Spleen (tissue), 11 donors: ENCODE data around the gene TAS2R60. TPM values are rescaled to one million over a fixed set of nuclear protein-coding genes. Genes with fewer than 3 reads are reported as not detected.

Source experiments
- DNase-seq: peaks from one replicate; pipeline ENCODE4 v3.0.0-alpha.2; 2020
- H3K27ac ChIP-seq, 8 donors: fragments of 200-600 bp; sonication (generic) in 7 of 8; 1 replicate in 4 of 8; 2 replicates in 4 of 8; pipeline versions ENCODE4 v1.5.0 to v1.8.0; 2016 to 2021; ENCODE audit warnings: inconsistent platforms in 4 of 8, mild to moderate bottlenecking in 4 of 8, moderate library complexity in 1 of 8
- H3K27me3 ChIP-seq, 7 donors: fragments of 200-600 bp; sonication (generic) in 6 of 7; replicated peaks in 1 of 7; 1 replicate in 4 of 7; 2 replicates in 3 of 7; pipeline versions ENCODE4 v1.5.0 to v1.8.0; 2016 to 2021; ENCODE audit warnings: inconsistent platforms in 3 of 7, mild to moderate bottlenecking in 1 of 7
- H3K36me3 ChIP-seq, 6 donors: fragments of 200-600 bp; sonication (generic) in 5 of 6; 1 replicate in 4 of 6; 2 replicates in 2 of 6; pipeline versions ENCODE4 v1.5.0 to v1.8.0; 2016 to 2021; ENCODE audit warnings: inconsistent platforms in 2 of 6
- H3K4me1 ChIP-seq, 6 donors: fragments of 200-600 bp; sonication (generic) in 5 of 6; 1 replicate in 3 of 6; 2 replicates in 3 of 6; pipeline versions ENCODE4 v1.5.0 to v1.8.0; 2016 to 2021; ENCODE audit warnings: inconsistent platforms in 3 of 6
- H3K4me3 ChIP-seq, 8 donors: fragments of 200-600 bp; sonication (generic) in 7 of 8; 1 replicate in 4 of 8; 2 replicates in 4 of 8; pipeline versions ENCODE4 v1.5.0 to v1.8.0; 2016 to 2021; ENCODE audit warnings: inconsistent platforms in 4 of 8, mild to moderate bottlenecking in 4 of 8, moderate library complexity in 2 of 8
- H3K9me3 ChIP-seq, 8 donors: fragments of 200-600 bp; sonication (generic) in 7 of 8; 1 replicate in 4 of 8; 2 replicates in 4 of 8; pipeline versions ENCODE4 v1.5.0 to v1.8.0; 2016 to 2021; ENCODE audit warnings: inconsistent platforms in 4 of 8
- CTCF ChIP-seq, 11 experiments: fragments of 200-600 bp in 7 of 11; fragments of 450-650 bp in 4 of 11; sonication (generic) in 4 of 11; IDR thresholded peaks in 8 of 11; conservative IDR thresholded peaks in 3 of 11; 1 replicate in 7 of 11; 2 replicates in 4 of 11; pipeline versions ENCODE4 v1.4.0 to v1.8.0; 2016 to 2021; ENCODE audit warnings: antibody characterized with exemption in 11 of 11, inconsistent platforms in 4 of 11, mild to moderate bottlenecking in 1 of 11
- POLR2A ChIP-seq, 3 donors: fragments of 450-650 bp; IDR thresholded peaks; one replicate each; pipeline ENCODE4 v1.5.1; 2017; ENCODE audit warnings: antibody characterized with exemption in 3 of 3, mild to moderate bottlenecking in 1 of 3
- POLR2AphosphoS5 ChIP-seq, 3 donors: sonication (generic); formaldehyde crosslinking; IDR thresholded peaks; one replicate each; pipeline ENCODE4 v1.5.1; 2017; ENCODE audit warnings: antibody characterized with exemption in 3 of 3
- WGBS, 5 donors: extraction: QIAGEN DNeasy Blood & Tissue Kit in 3 of 5; methylation state at CpG; one replicate each; pipeline versions ENCODE4 v1.1.5 to v1.1.7; 2013 to 2018; 5-methylcytosine and 5-hydroxymethylcytosine counted together
- intact Hi-C: fragments of 100-400 bp; cut with DNase I; formaldehyde crosslinking; loops from one replicate; pipeline ENCODE4 v1.15.0; 2023; ENCODE audit warnings: low total_unique reads
- polyA plus RNA-seq, 3 donors: library from polyadenylated mRNA; stranded (reverse); fragments of 200-250 nt; gene quantifications; one replicate each; pipeline ENCODE4 v1.2.1, GENCODE V29; 2013
- total RNA-seq, 7 donors: library from RNA; depleted of rRNA in 3 of 7; stranded (reverse); fragments of >200 nt in 3 of 7; fragmentation: NEBNext Ultra II Directional in 4 of 7; extraction: Animal tissue kit (Norgen Biotek cat#: 25700) in 4 of 7; gene quantifications; one replicate each; pipeline versions ENCODE4 v1.1.0 to v1.2.1, GENCODE V29; 2016 to 2021
- donor health status: healthy with polysubstance abuse.
- donor health status: DM: no; HTN: no; CAD: no; lungs with moderate emphysema.
- donor health status: DM: no; HTN: no; CAD: no.
- donor health status: Bipolar disorder and iron deficiency.
- donor health status: healthy.
- donor health status: DM: no; HTN: no; CAD: no.
- donor health status: DM: yes; HTN: yes; CAD: no.

TAS2R60 gene
- total and polyA plus RNA-seq, 10 donors = 0.30 to 2.2 (median 0.85) TPM; not detected in 5

DNA sequence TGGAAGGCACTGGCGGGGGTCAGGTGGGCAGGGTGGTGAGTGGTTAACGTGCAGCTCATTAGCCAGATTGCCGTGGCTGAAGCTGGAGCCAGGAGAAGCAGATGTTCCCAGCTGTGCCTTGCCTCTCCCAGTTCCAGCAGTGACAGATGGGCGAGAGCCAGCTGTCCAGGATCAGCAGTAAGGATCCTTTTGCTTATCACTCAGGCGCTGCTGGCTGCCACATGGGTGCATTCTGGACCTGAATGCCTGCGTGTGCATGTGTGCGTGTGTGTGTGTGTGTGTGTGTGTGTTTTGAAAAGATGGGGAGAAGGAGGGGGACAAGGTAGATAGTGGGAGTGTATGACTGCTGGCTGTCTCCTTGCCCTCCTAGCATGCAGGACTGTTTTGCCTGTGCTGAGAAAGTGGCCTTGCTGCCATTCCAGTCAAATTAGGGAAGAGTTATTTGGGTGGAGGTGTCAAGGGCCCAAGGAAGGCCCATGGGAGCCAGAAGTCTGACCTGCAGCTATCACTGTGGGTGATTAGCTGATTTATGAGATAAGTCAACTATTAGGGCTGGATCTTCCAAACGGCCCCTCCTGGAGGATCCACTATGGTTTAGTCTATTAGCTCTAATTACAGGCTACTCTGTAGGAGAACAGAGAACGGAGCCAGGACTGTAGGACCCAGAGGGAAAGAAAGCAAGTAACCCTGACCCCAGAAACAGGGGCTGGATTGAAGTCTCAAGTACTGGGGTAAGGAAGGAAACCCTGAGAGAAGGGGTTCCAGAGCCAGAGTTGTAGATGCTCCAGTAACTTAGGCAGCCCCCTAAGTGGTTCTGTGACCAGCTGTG, 37.9 kb upstream of the TAS2R60 start:
- H3K4me3 ChIP-seq = no peak overlapping the region
- H3K27me3 ChIP-seq = peaks cover 0 to 25% (median 0%) of the 10 kb centered on the region in 7 donors
- 62 to 75% (median 72%) methylated on average over 9 of the region's 9 CpGs for WGBS, 5 donors
- H3K9me3 ChIP-seq = no peaks in the 10 kb centered on the region
- no peaks in the 10 kb centered on the region for H3K36me3 ChIP-seq
- peaks cover 13 to 50% (median 33%) of the 10 kb centered on the region in 6 donors for H3K4me1 ChIP-seq
- H3K27ac ChIP-seq = no peak overlapping the region
- peak; percentile 41 to 82 (median 80) for TF ChIP-seq POLR2AphosphoS5 (IDR thresholded peaks at IDR 0.05)
- no peak for TF ChIP-seq POLR2A (IDR thresholded peaks at IDR 0.05)
- no peak for DNase-seq
- intact Hi-C loops = loop anchor here (10.0 kb wide), 1 partner anchor 91 kb away; the partner anchor contains the start of gene CLCN1

GRCh38 chr7:143406002-143406357, 37.3 kb upstream of the TAS2R60 start:
- H3K9me3 ChIP-seq = no peaks in the 10 kb centered on the region
- H3K4me3 ChIP-seq = no peak overlapping the region
- peaks cover 13 to 56% (median 36%) of the 10 kb centered on the region in 6 donors for H3K4me1 ChIP-seq
- no peak for DNase-seq
- no peak overlapping the region for H3K27ac ChIP-seq
- H3K36me3 ChIP-seq = no peaks in the 10 kb centered on the region
- WGBS, 5 donors = 74 to 80% (median 77%) methylated on average over 3 of the region's 3 CpGs
- intact Hi-C loops = loop anchor here (10.0 kb wide), 1 partner anchor 91 kb away; the partner anchor contains the start of gene CLCN1
- TF ChIP-seq POLR2AphosphoS5 (IDR thresholded peaks at IDR 0.05) = no peak
- no peak for TF ChIP-seq POLR2A (IDR thresholded peaks at IDR 0.05)
- TF ChIP-seq CTCF (IDR thresholded peaks at IDR 0.05 in 8 of 11, conservative IDR thresholded peaks at IDR 0.05 in 3 of 11) = no peak
- peaks cover 0 to 30% (median 0%) of the 10 kb centered on the region in 7 donors for H3K27me3 ChIP-seq

- peak overlapping the region in 3 of 8 donors; percentile 13 to 41 (median 36) for H3K27ac ChIP-seq
- no peaks in the 10 kb centered on the region for H3K36me3 ChIP-seq
- no peak for DNase-seq
- WGBS, 5 donors = 28 to 52% (median 30%) methylated on average over 11 to 13 of the region's 13 CpGs
- no peaks in the 10 kb centered on the region for H3K9me3 ChIP-seq
- H3K4me3 ChIP-seq = peak overlapping the region in 7 of 8 donors; percentile 18 to 70 (median 38)
- TF ChIP-seq POLR2A (IDR thresholded peaks at IDR 0.05) (no peak), POLR2AphosphoS5 (IDR thresholded peaks at IDR 0.05) (peak in 1 of 3 donors; percentile 13), CTCF (IDR thresholded peaks at IDR 0.05 in 8 of 11, conservative IDR thresholded peaks at IDR 0.05 in 3 of 11) (no peak)
- H3K27me3 ChIP-seq = peaks cover 0 to 43% (median 0%) of the 10 kb centered on the region in 7 donors
- intact Hi-C loops = loop anchor here (10.0 kb wide), 1 partner anchor 93 kb away; the partner anchor contains the start of gene CLCN1
- peaks cover 13 to 62% (median 40%) of the 10 kb centered on the region in 6 donors for H3K4me1 ChIP-seq
These were observed 35.7 kb upstream of the TAS2R60 start for GRCh38 chr7:143407287-143408251.

GRCh38 chr7:143408252-143408685, 35.0 kb upstream of the TAS2R60 start:
- Histone ChIP-seq H3K36me3 (no peaks in the 10 kb centered on the region), H3K9me3 (no peaks in the 10 kb centered on the region), H3K4me1 (peaks cover 13 to 66% (median 42%) of the 10 kb centered on the region in 6 donors), H3K27ac (peak overlapping the region in 3 of 8 donors; percentile 7 to 41 (median 36)), H3K27me3 (peaks cover 0 to 50% (median 0%) of the 10 kb centered on the region in 7 donors), H3K4me3 (peak overlapping the region in 7 of 8 donors; percentile 18 to 70 (median 38))
- intact Hi-C loops = loop anchor here (10.0 kb wide), 1 partner anchor 93 kb away; the partner anchor contains the start of gene CLCN1
- DNase-seq = no peak
- TF ChIP-seq POLR2AphosphoS5 (IDR thresholded peaks at IDR 0.05) (no peak), CTCF (IDR thresholded peaks at IDR 0.05 in 8 of 11, conservative IDR thresholded peaks at IDR 0.05 in 3 of 11) (no peak), POLR2A (IDR thresholded peaks at IDR 0.05) (no peak)
- 12 to 41% (median 26%) methylated on average over 5 to 20 of the region's 20 CpGs for WGBS, 5 donors
